ENCODE results near the gene PARD6G. TPM values are rescaled to one million over a fixed set of nuclear protein-coding genes. Genes with fewer than 3 reads are reported as not detected.

PARD6G gene
- total and polyA plus RNA-seq, 2 donors (not counting 1 experiment from before 2014, with no cell fraction given): 1.0 to 2.1 TPM

- Histone ChIP-seq H3K9me3 (ENCODE audit: control insufficient read depth, insufficient read depth, low read depth, low read length) (no peaks in the 10 kb centered on the region), H3K27me3 (ENCODE audit: control insufficient read depth, insufficient read depth, low read length) (no peaks in the 10 kb centered on the region), H3K36me3 (ENCODE audit: control insufficient read depth, insufficient read depth, low read length) (peaks cover 6% of the 10 kb centered on the region), H3K4me2 (ENCODE audit: extremely low read depth, insufficient read depth, low read length) (no peak overlapping the region), H2AFZ (ENCODE audit: low read length) (no peak overlapping the region), H3K79me2 (ENCODE audit: control insufficient read depth, insufficient read depth, low read length) (no peaks in the 10 kb centered on the region), H3K27ac (ENCODE audit: insufficient read depth, low read length) (no peak overlapping the region), H4K20me1 (ENCODE audit: control insufficient read depth, extremely low read depth, insufficient read depth, low read length) (no peaks in the 10 kb centered on the region), H3K4me3 (replicated peaks in 1 of 4; ENCODE audit: control extremely low read depth in 1 of 4, insufficient read depth in 1 of 4, low read depth in 3 of 4, low read length in 4 of 4) (no peak overlapping the region), H3K4me1 (ENCODE audit: control insufficient read depth, extremely low read depth, insufficient read depth, low read length) (no peaks in the 10 kb centered on the region), H3K9ac (ENCODE audit: insufficient read depth, low read length) (no peak overlapping the region)
- TF ChIP-seq EZH2 (IDR thresholded peaks at IDR 0.05; ENCODE audit: low read length, missing control alignments): no peak
- no peak for TF ChIP-seq CTCF (conservative IDR thresholded peaks at IDR 0.05 in 1 of 2, IDR thresholded peaks at IDR 0.05 in 1 of 2; ENCODE audit: low read depth in 1 of 2, low read length in 2 of 2)
- peak in 1 of 2 donors; percentile 14 for DNase-seq (ENCODE audit: low read depth in 2 of 2)
Measured at GRCh38 chr18:80145196-80145804, 102.0 kb downstream of the PARD6G start.

GRCh38 chr18:80143881-80144280, 103.4 kb downstream of the PARD6G start:
- Histone ChIP-seq H3K9me3 (ENCODE audit: control insufficient read depth, insufficient read depth, low read depth, low read length) (no peaks in the 10 kb centered on the region), H3K4me3 (replicated peaks in 1 of 4; ENCODE audit: control extremely low read depth in 1 of 4, insufficient read depth in 1 of 4, low read depth in 3 of 4, low read length in 4 of 4) (no peak overlapping the region), H4K20me1 (ENCODE audit: control insufficient read depth, extremely low read depth, insufficient read depth, low read length) (no peaks in the 10 kb centered on the region), H3K36me3 (ENCODE audit: control insufficient read depth, insufficient read depth, low read length) (peaks cover 7% of the 10 kb centered on the region), H3K9ac (ENCODE audit: insufficient read depth, low read length) (no peak overlapping the region), H3K4me1 (ENCODE audit: control insufficient read depth, extremely low read depth, insufficient read depth, low read length) (no peaks in the 10 kb centered on the region), H2AFZ (ENCODE audit: low read length) (no peak overlapping the region), H3K4me2 (ENCODE audit: extremely low read depth, insufficient read depth, low read length) (no peak overlapping the region), H3K27ac (ENCODE audit: insufficient read depth, low read length) (no peak overlapping the region), H3K27me3 (ENCODE audit: control insufficient read depth, insufficient read depth, low read length) (no peaks in the 10 kb centered on the region), H3K79me2 (ENCODE audit: control insufficient read depth, insufficient read depth, low read length) (no peaks in the 10 kb centered on the region)
- TF ChIP-seq CTCF (conservative IDR thresholded peaks at IDR 0.05 in 1 of 2, IDR thresholded peaks at IDR 0.05 in 1 of 2; ENCODE audit: low read depth in 1 of 2, low read length in 2 of 2) (no peak), EZH2 (IDR thresholded peaks at IDR 0.05; ENCODE audit: low read length, missing control alignments) (no peak)
- DNase-seq (ENCODE audit: low read depth in 2 of 2): peak in 1 of 2 donors; percentile 34

GRCh38 chr18:80140455-80140985, 106.8 kb downstream of the PARD6G start:
- H3K79me2 ChIP-seq (ENCODE audit: control insufficient read depth, insufficient read depth, low read length): no peaks in the 10 kb centered on the region

More at GRCh38 chr18:80140455-80140985, 106.8 kb downstream of the PARD6G start:
- H2AFZ ChIP-seq (ENCODE audit: low read length): no peak overlapping the region
- TF ChIP-seq EZH2 (IDR thresholded peaks at IDR 0.05; ENCODE audit: low read length, missing control alignments) (no peak), CTCF (conservative IDR thresholded peaks at IDR 0.05 in 1 of 2, IDR thresholded peaks at IDR 0.05 in 1 of 2; ENCODE audit: low read depth in 1 of 2, low read length in 2 of 2) (no peak)
- H3K4me2 ChIP-seq (ENCODE audit: extremely low read depth, insufficient read depth, low read length): no peak overlapping the region
- no peaks in the 10 kb centered on the region for H3K9me3 ChIP-seq (ENCODE audit: control insufficient read depth, insufficient read depth, low read depth, low read length)
- H4K20me1 ChIP-seq (ENCODE audit: control insufficient read depth, extremely low read depth, insufficient read depth, low read length): no peaks in the 10 kb centered on the region
- H3K4me1 ChIP-seq (ENCODE audit: control insufficient read depth, extremely low read depth, insufficient read depth, low read length): no peaks in the 10 kb centered on the region
- H3K36me3 ChIP-seq (ENCODE audit: control insufficient read depth, insufficient read depth, low read length): peaks cover 20% of the 10 kb centered on the region
- H3K9ac ChIP-seq (ENCODE audit: insufficient read depth, low read length): no peak overlapping the region
- no peak overlapping the region for H3K4me3 ChIP-seq (replicated peaks in 1 of 4; ENCODE audit: control extremely low read depth in 1 of 4, insufficient read depth in 1 of 4, low read depth in 3 of 4, low read length in 4 of 4)
- H3K27ac ChIP-seq (ENCODE audit: insufficient read depth, low read length): no peak overlapping the region
- no peak for DNase-seq (ENCODE audit: low read depth in 2 of 2)
- no peaks in the 10 kb centered on the region for H3K27me3 ChIP-seq (ENCODE audit: control insufficient read depth, insufficient read depth, low read length)

Measured in fibroblast of lung (primary cell).